ENCODE results near the gene CEP295NL.

- TF ChIP-seq POLR2A (IDR thresholded peaks at IDR 0.05): peak; percentile 74 to 97
- peak in 3 of 4 experiments; percentile 13 to 56 (median 52) for TF ChIP-seq CTCF (IDR thresholded peaks at IDR 0.05)
Measured at GRCh38 chr17:78840780-78841611, 62.0 kb downstream of the CEP295NL start, which contains the start of gene USP36.

Measured in uterus (tissue), 2 donors.